ENCODE results near the gene MYO9B.

Gene MYO9B

DNA sequence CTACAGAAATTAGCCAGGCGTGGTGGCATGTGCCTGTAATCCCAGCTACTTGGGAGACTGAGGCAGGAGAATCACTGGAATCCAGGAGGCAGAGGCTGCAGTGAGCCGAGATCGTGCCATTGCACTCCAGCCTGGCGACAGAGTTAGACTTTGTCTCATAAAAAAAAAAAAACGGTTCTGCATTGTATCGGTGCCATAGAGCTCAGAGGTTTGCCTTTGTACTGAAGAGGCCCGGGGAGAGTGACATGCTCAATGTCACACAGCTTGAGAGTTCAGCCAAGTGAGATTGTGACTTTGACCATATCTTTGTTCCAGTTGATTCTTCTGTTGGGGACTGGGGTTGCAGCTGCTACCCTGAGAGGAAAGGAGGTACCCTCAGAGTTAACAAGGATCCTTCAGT is 4.7 kb upstream of the MYO9B start:
- Histone ChIP-seq H3K9ac (ENCODE audit: low read depth, low read length, poor library complexity, severe bottlenecking) (peak overlapping the region; percentile 4), H3K79me2 (ENCODE audit: insufficient read depth, low read length) (peaks cover 68% of the 10 kb centered on the region), H2AFZ (ENCODE audit: low read length) (no peak overlapping the region), H3K27me3 (ENCODE audit: insufficient read depth, low read length, poor library complexity, severe bottlenecking) (no peaks in the 10 kb centered on the region), H3K4me3 (ENCODE audit: low read length, poor library complexity, severe bottlenecking) (no peak overlapping the region), H3F3A (ENCODE audit: low read depth) (0 out of 2 replicates have a peak, but pooled peaks cover 4% of the 10 kb centered on the region), H3K4me1 (ENCODE audit: insufficient read depth, low read length, poor library complexity, severe bottlenecking) (peaks cover 29% of the 10 kb centered on the region), H4K20me1 (ENCODE audit: insufficient read depth, low read length, poor library complexity, severe bottlenecking) (peaks cover 18% of the 10 kb centered on the region), H3K9me3 (ENCODE audit: insufficient read depth, low read depth, low read length) (no peaks in the 10 kb centered on the region), H3K36me3 (ENCODE audit: insufficient read depth, low read length) (peaks cover 25% of the 10 kb centered on the region; the same call in 1 of the 2 replicates), H3K9me2 (replicated peaks; ENCODE audit: low read depth, low read length) (no peaks in the 10 kb centered on the region), H3K4me2 (ENCODE audit: low read depth, low read length, poor library complexity, severe bottlenecking) (peak overlapping the region; percentile 50)
- TF ChIP-seq EZH2phosphoT487 (IDR thresholded peaks at IDR 0.05; ENCODE audit: borderline replicate concordance), result no peak
- TF ChIP-seq, protein P1, sequence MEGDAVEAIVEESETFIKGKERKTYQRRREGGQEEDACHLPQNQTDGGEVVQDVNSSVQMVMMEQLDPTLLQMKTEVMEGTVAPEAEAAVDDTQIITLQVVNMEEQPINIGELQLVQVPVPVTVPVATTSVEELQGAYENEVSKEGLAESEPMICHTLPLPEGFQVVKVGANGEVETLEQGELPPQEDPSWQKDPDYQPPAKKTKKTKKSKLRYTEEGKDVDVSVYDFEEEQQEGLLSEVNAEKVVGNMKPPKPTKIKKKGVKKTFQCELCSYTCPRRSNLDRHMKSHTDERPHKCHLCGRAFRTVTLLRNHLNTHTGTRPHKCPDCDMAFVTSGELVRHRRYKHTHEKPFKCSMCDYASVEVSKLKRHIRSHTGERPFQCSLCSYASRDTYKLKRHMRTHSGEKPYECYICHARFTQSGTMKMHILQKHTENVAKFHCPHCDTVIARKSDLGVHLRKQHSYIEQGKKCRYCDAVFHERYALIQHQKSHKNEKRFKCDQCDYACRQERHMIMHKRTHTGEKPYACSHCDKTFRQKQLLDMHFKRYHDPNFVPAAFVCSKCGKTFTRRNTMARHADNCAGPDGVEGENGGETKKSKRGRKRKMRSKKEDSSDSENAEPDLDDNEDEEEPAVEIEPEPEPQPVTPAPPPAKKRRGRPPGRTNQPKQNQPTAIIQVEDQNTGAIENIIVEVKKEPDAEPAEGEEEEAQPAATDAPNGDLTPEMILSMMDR (conservative IDR thresholded peaks at IDR 0.05; ENCODE audit: low read length), result no peak

- Histone ChIP-seq H3K27me3 (ENCODE audit: insufficient read depth, low read length, poor library complexity, severe bottlenecking) (no peaks in the 10 kb centered on the region), H2AFZ (ENCODE audit: low read length) (no peak overlapping the region), H3K79me2 (ENCODE audit: insufficient read depth, low read length) (peaks cover 91% of the 10 kb centered on the region), H3K9me3 (ENCODE audit: insufficient read depth, low read depth, low read length) (no peaks in the 10 kb centered on the region), H3K4me1 (ENCODE audit: insufficient read depth, low read length, poor library complexity, severe bottlenecking) (peaks cover 44% of the 10 kb centered on the region), H3K9ac (ENCODE audit: low read depth, low read length, poor library complexity, severe bottlenecking) (peak overlapping the region; percentile 96), H3F3A (ENCODE audit: low read depth) (no peaks in the 10 kb centered on the region), H4K20me1 (ENCODE audit: insufficient read depth, low read length, poor library complexity, severe bottlenecking) (peaks cover 47% of the 10 kb centered on the region), H3K4me2 (ENCODE audit: low read depth, low read length, poor library complexity, severe bottlenecking) (peak overlapping the region; percentile 100), H3K4me3 (ENCODE audit: low read length, poor library complexity, severe bottlenecking) (peak overlapping the region; percentile 99), H3K36me3 (ENCODE audit: insufficient read depth, low read length) (peaks cover 7% of the 10 kb centered on the region; the same call in 1 of the 2 replicates), H3K9me2 (replicated peaks; ENCODE audit: low read depth, low read length) (no peaks in the 10 kb centered on the region)
- TF ChIP-seq, protein P1 (conservative IDR thresholded peaks at IDR 0.05; ENCODE audit: low read length), result no peak
- no peak for TF ChIP-seq EZH2phosphoT487 (IDR thresholded peaks at IDR 0.05; ENCODE audit: borderline replicate concordance)
Observed at GRCh38 chr19:17073869-17074633, 1.5 kb upstream of the MYO9B start.

DNA sequence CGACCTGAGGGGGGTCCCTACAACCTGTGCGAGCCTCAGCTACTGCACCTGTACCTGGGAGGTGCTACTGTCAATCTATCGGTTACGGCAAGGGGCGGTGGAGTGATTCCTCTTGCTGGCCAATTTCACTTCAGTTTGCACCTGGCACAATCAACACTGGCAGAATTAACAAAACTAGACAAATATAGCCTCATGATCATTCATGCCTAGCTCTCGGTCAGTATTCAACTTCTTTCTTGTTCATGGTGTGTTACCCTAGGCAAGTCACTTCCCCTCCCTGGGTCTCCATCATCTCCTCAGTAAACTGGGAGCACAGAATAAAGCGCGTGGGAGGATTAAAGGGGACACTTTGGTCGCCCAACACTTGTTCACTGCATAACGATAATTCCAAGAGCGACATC is 943 bp upstream of the MYO9B start:
- Histone ChIP-seq H3K36me3 (ENCODE audit: insufficient read depth, low read length) (peaks cover 6% of the 10 kb centered on the region; the same call in 1 of the 2 replicates), H3K79me2 (ENCODE audit: insufficient read depth, low read length) (peaks cover 93% of the 10 kb centered on the region), H3K27me3 (ENCODE audit: insufficient read depth, low read length, poor library complexity, severe bottlenecking) (no peaks in the 10 kb centered on the region), H3K4me1 (ENCODE audit: insufficient read depth, low read length, poor library complexity, severe bottlenecking) (peaks cover 47% of the 10 kb centered on the region), H3K4me3 (ENCODE audit: low read length, poor library complexity, severe bottlenecking) (peak overlapping the region; percentile 99), H3K9ac (ENCODE audit: low read depth, low read length, poor library complexity, severe bottlenecking) (peak overlapping the region; percentile 96), H3K9me2 (replicated peaks; ENCODE audit: low read depth, low read length) (no peaks in the 10 kb centered on the region), H3F3A (ENCODE audit: low read depth) (no peaks in the 10 kb centered on the region), H4K20me1 (ENCODE audit: insufficient read depth, low read length, poor library complexity, severe bottlenecking) (peaks cover 53% of the 10 kb centered on the region), H2AFZ (ENCODE audit: low read length) (peak overlapping the region; percentile 90), H3K4me2 (ENCODE audit: low read depth, low read length, poor library complexity, severe bottlenecking) (peak overlapping the region; percentile 100), H3K9me3 (ENCODE audit: insufficient read depth, low read depth, low read length) (no peaks in the 10 kb centered on the region)
- TF ChIP-seq, protein P1 (conservative IDR thresholded peaks at IDR 0.05; ENCODE audit: low read length), result no peak
- TF ChIP-seq EZH2phosphoT487 (IDR thresholded peaks at IDR 0.05; ENCODE audit: borderline replicate concordance), result no peak
